Naive thymus-derived CD8-positive, alpha-beta T cell (primary cell): ENCODE results near the gene NCAPD3. TPM values are rescaled to one million over a fixed set of nuclear protein-coding genes. Genes with fewer than 3 reads are reported as not detected.
"Not testable (repeated sequence)": the region's sequence is repeated elsewhere in the genome, so short reads cannot be mapped to it uniquely, and the experiment has no call there.

Experiments
- ATAC-seq, 2 donors: fragments of 150-1000 bp; cut with Tn5 transposase in 1 of 2; sonication (Bioruptor Pico), chemical (Tn5 transposase) in 1 of 2; 1 replicate in 1 of 2; 2 replicates in 1 of 2; pipeline ENCODE4 v1.10.0; 2021; ENCODE audit warnings: mild to moderate bottlenecking in 2 of 2, moderate library complexity in 2 of 2
- POLR2A ChIA-PET: fragments of 350-600 bp; sonication (Branson Sonifier 250); formaldehyde crosslinking; loops from one replicate; lab custom pipeline; 2021; ENCODE audit warnings: antibody characterized with exemption; lab: Charles Lee
- DNase-seq, 10 donors: peaks; one replicate each; pipeline versions ENCODE4 v3.0.0 to v3.0.0-alpha.2; 2020 to 2022
- H3K27ac Mint-ChIP-seq, 10 donors: one replicate each; pipeline ENCODE4 v1.8.0; 2020 to 2022; ENCODE audit warnings: mild to moderate bottlenecking in 10 of 10, mixed read lengths in 10 of 10, moderate library complexity in 4 of 10, inconsistent platforms in 1 of 10
- H3K27me3 Mint-ChIP-seq, 5 donors: one replicate each; pipeline ENCODE4 v1.8.0; 2021 to 2022; ENCODE audit warnings: mixed read lengths in 5 of 5
- H3K36me3 Mint-ChIP-seq, 3 donors: one replicate each; pipeline ENCODE4 v1.8.0; 2020 to 2022; ENCODE audit warnings: mixed read lengths in 3 of 3, mild to moderate bottlenecking in 2 of 3, inconsistent platforms in 1 of 3
- H3K4me1 Mint-ChIP-seq, 4 donors: one replicate each; pipeline ENCODE4 v1.8.0; 2021 to 2022; ENCODE audit warnings: mixed read lengths in 4 of 4
- H3K4me3 Mint-ChIP-seq, 10 donors: one replicate each; pipeline ENCODE4 v1.8.0; 2020 to 2022; ENCODE audit warnings: mild to moderate bottlenecking in 10 of 10, mixed read lengths in 10 of 10, moderate library complexity in 6 of 10, inconsistent platforms in 1 of 10
- H3K9me3 Mint-ChIP-seq, 9 donors: one replicate each; pipeline ENCODE4 v1.8.0; 2020 to 2022; ENCODE audit warnings: mixed read lengths in 9 of 9, mild to moderate bottlenecking in 3 of 9, inconsistent platforms in 1 of 9, moderate library complexity in 1 of 9
- polyA plus RNA-seq, 3 donors: library from polyadenylated mRNA; unstranded; fragments of 300-500 nt; fragmentation: Illumina TruSeq; gene quantifications; one replicate each; pipeline ENCODE4 v1.2.3, GENCODE V29; 2021
- total RNA-seq, 8 experiments: library from RNA in 2 of 8; stranded (reverse) in 2 of 8; gene quantifications; one replicate each; pipeline ENCODE4 v1.2.3 and lab custom pipeline; 2021 to 2026

NCAPD3 gene
- total and polyA plus RNA-seq, 5 experiments from 2014 or later: 11.2 to 43.5 (median 16.5) TPM

DNA sequence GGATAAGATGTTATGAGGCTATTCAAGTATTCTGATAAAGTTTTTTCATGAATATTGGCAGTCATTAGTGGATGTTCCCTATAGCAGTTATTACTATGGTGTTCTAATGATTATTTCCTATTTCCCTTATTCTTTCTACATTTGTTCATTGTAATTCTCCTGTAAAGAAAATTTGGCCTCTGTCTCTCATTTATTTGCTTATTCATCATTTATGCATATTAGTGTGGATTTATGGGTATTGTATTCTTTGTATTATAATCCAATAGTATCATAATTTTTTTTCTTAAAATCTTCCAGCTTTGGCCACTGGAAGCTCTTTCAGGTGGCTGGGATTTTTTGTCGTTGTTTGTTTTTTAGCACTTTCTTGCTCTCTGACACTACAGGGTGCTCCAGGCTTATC, 107.6 kb downstream of the NCAPD3 start:
- POLR2A ChIA-PET: no interaction called here
- ATAC-seq: no peak
- Mint-ChIP-seq H3K36me3 (peaks cover 5 to 29% (median 13%) of the 10 kb centered on the region in 3 donors), H3K4me1 (peaks cover 0 to 6% (median 0%) of the 10 kb centered on the region in 4 donors), H3K27ac (no peak overlapping the region), H3K9me3 (peaks cover 0 to 8% (median under 1%) of the 10 kb centered on the region in 9 donors), H3K4me3 (no peak overlapping the region), H3K27me3 (peaks cover 0 to 7% (median 0%) of the 10 kb centered on the region in 5 donors)
- DNase-seq: no peak

DNA sequence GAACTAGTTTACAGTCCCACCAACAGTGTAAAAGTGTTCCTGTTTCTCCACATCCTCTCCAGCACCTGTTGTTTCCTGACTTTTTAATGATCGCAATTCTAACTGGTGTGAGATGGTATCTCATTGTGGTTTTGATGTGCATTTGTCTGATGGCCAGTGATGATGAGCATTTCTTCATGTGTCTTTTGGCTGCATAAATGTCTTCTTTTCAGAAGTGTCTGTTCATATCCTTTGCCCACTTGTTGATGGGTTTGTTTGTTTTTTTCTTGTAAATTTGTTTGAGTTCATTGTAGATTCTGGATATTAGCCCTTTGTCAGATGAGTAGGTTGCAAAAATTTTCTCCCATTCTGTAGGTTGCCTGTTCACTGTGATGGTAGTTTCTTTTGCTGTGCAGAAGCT, 110.0 kb downstream of the NCAPD3 start:
- H3K27ac Mint-ChIP-seq, DNase-seq, ATAC-seq, H3K27me3 Mint-ChIP-seq, POLR2A ChIA-PET, H3K4me1 Mint-ChIP-seq, H3K4me3 Mint-ChIP-seq: not testable (repeated sequence)
- Mint-ChIP-seq H3K36me3 (peaks cover 10 to 33% (median 11%) of the 10 kb centered on the region in 3 donors), H3K9me3 (peaks cover 3 to 24% (median 10%) of the 10 kb centered on the region in 9 donors)

DNA sequence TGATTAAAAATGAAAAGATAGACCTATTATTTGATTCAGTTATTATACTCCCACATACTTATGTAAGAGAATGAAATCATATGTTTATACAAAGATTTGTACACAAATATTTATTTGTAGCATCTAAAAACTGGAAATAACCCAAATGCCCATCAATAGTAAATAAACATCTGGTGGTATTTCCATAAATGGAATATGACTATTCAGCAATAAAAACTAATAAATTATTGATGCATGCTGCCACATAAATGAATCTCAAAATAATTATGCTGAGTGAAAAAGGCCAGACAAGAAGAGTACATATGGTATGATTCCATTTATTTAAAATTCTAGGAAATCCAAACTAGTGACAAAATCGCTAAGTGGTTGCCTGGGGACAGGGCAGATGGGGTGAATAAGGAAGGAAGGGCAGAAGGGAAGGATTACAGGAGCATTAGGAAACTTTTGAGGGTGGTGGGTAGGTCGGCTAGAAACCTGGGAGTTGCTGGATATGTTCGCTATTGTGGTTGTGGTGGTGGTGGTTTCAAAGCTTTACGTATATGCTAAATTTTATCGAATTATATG, 113.4 kb downstream of the NCAPD3 start:
- peaks cover 11 to 41% (median 17%) of the 10 kb centered on the region in 3 donors for H3K36me3 Mint-ChIP-seq
- peaks cover 6 to 41% (median 21%) of the 10 kb centered on the region in 9 donors for H3K9me3 Mint-ChIP-seq
- H3K4me1 Mint-ChIP-seq: peaks cover 0 to 1% (median 0%) of the 10 kb centered on the region in 4 donors
- POLR2A ChIA-PET: no interaction called here
- peaks cover 0 to 1% (median 0%) of the 10 kb centered on the region in 5 donors for H3K27me3 Mint-ChIP-seq
- H3K4me3 Mint-ChIP-seq: no peak overlapping the region
- ATAC-seq: no peak
- peak overlapping the region in 1 of 10 donors; percentile 38 for H3K27ac Mint-ChIP-seq
- no peak for DNase-seq

Other genes starting within 250 kb of the NCAPD3 start
- gene JAM3, start 154.9 kb downstream of the NCAPD3 start, total RNA-seq: 1 to 10 TPM; 8.5 to 9.1 TPM
- gene JAM3, start 154.9 kb downstream of the NCAPD3 start, polyA plus RNA-seq: 1 to 10 TPM; 4.2 to 6.5 (median 4.8) TPM
- 10 to 100 TPM; 66.4 to 70.1 TPM for gene VPS26B, start 704 bp upstream of the NCAPD3 start, total RNA-seq
- gene VPS26B, start 704 bp upstream of the NCAPD3 start, polyA plus RNA-seq: 10 to 100 TPM; 47.8 to 62.5 (median 57.7) TPM
- 10 to 100 TPM; 79.0 to 79.6 TPM for gene THYN1, start 29.4 kb upstream of the NCAPD3 start, total RNA-seq
- 100 to 1,000 TPM; 172 to 207 (median 197) TPM for gene THYN1, start 29.4 kb upstream of the NCAPD3 start, polyA plus RNA-seq
- 10 to 100 TPM; 37.2 to 40.2 TPM for gene ACAD8, start 29.6 kb upstream of the NCAPD3 start, total RNA-seq
- 10 to 100 TPM; 21.0 to 24.0 (median 22.6) TPM for gene ACAD8, start 29.6 kb upstream of the NCAPD3 start, polyA plus RNA-seq
- 1 to 10 TPM; 1.2 TPM for gene GLB1L3, start 52.4 kb upstream of the NCAPD3 start, total RNA-seq
- gene GLB1L3, start 52.4 kb upstream of the NCAPD3 start, polyA plus RNA-seq: 1 to 10 TPM; 2.0 to 2.5 (median 2.2) TPM
- gene GLB1L2, start 108.0 kb upstream of the NCAPD3 start, total RNA-seq: 1 to 10 TPM; 1.5 to 2.1 TPM
- under 1 TPM; 0.53 to 0.89 (median 0.55) TPM for gene GLB1L2, start 108.0 kb upstream of the NCAPD3 start, polyA plus RNA-seq
- under 1 TPM in 1 of 2 experiments, not detected in 1; 0.05 TPM for gene B3GAT1, start 188.3 kb upstream of the NCAPD3 start, total RNA-seq
- not detected for gene B3GAT1, start 188.3 kb upstream of the NCAPD3 start, polyA plus RNA-seq